K562 (cell line): Measurements from ENCODE around the gene ARHGAP18. TPM values are rescaled to one million over a fixed set of nuclear protein-coding genes. Genes with fewer than 3 reads are reported as not detected.

Experiments used
- ATAC-seq: fragments of 200-7000 bp; cut with Tn5 transposase; 3 replicates; pipeline ENCODE4 v1.9.1; 2020; ENCODE audit warnings: moderate library complexity
- BruUV-seq: library from RNA; stranded (reverse); fragments of 400-500 nt; replicated peaks from 2 replicates; lab custom pipeline; 2021; lab: Mats Ljungman, UMichigan
- CTCF ChIA-PET: fragments of 300-600 bp; formaldehyde crosslinking; extraction: SDS; loops from one replicate; lab custom pipeline; 2021; ENCODE audit warnings: low intra/inter-chr PET ratio; lab: Yijun Ruan, JAX
- POLR2A ChIA-PET: fragments of 300-600, 350-650 bp; sonication (Branson Sonifier 250); formaldehyde crosslinking; extraction: SDS; loops from one replicate; lab custom pipeline; 2021; ENCODE audit warnings: antibody characterized with exemption, inconsistent platforms; lab: Yijun Ruan, JAX
- DNase-seq, 4 experiments: peaks; one replicate each; pipeline versions ENCODE4 v3.0.0 to v3.0.0-alpha.2; 2011 to 2018; ENCODE audit warnings: low spot score in 3 of 4, mixed read lengths in 3 of 4; ENCODE audit errors: extremely low read depth in 1 of 4
- FAIRE-seq: peaks from 2 replicates; lab custom pipeline; 2011; peaks lifted over from hg19 to GRCh38; lab: Jason Lieb, UNC
- H2AFZ ChIP-seq: 2 replicates; pipeline ENCODE4 v1.6.0; 2011; ENCODE audit warnings: low read depth, low read length, control low read depth, inconsistent platforms
- H3K27ac ChIP-seq: fragments of 200-600 bp; 3 replicates; pipeline ENCODE4 v1.8.0; 2011; ENCODE audit warnings: low read depth, mild to moderate bottlenecking, control low read depth, inconsistent platforms, low read length, moderate library complexity, mixed read lengths; ENCODE audit errors: extremely low read depth
- H3K27me3 ChIP-seq, 2 experiments: fragments of 300-600 bp in 1 of 2; 2 replicates in 1 of 2; 3 replicates in 1 of 2; pipeline versions ENCODE4 v1.6.0 to v1.8.0; 2011; ENCODE audit warnings: inconsistent platforms in 2 of 2, low read length in 2 of 2, mild to moderate bottlenecking in 1 of 2, mixed read lengths in 1 of 2, moderate library complexity in 1 of 2; ENCODE audit not compliant: control insufficient read depth in 2 of 2, insufficient read depth in 2 of 2
- H3K36me3 ChIP-seq: fragments of 300-600 bp; 3 replicates; pipeline ENCODE4 v1.8.0; 2011; ENCODE audit warnings: mild to moderate bottlenecking, low read length, inconsistent platforms; ENCODE audit not compliant: control insufficient read depth, insufficient read depth
- H3K4me1 ChIP-seq, 2 experiments: fragments of 200-600 bp in 1 of 2; replicated peaks in 1 of 2; 2 replicates in 1 of 2; 3 replicates in 1 of 2; pipeline versions ENCODE4 v1.5.1 to v1.8.0; 2011; ENCODE audit warnings: inconsistent platforms in 2 of 2, low read length in 2 of 2, mild to moderate bottlenecking in 1 of 2, mixed read lengths in 1 of 2, moderate library complexity in 1 of 2; ENCODE audit not compliant: control insufficient read depth in 2 of 2, insufficient read depth in 2 of 2
- H3K4me2 ChIP-seq: 2 replicates; pipeline ENCODE4 v1.6.1; 2011; ENCODE audit warnings: low read length, control low read depth, inconsistent platforms, mixed read lengths; ENCODE audit not compliant: insufficient read depth
- H3K4me3 ChIP-seq: fragments of 200-600 bp; sonication (generic), shearing (Covaris generic); 2 replicates; pipeline ENCODE4 v1.5.1; 2016; ENCODE audit warnings: control low read depth, inconsistent platforms
- H3K79me2 ChIP-seq: fragments of 200-600 bp; 3 replicates; pipeline ENCODE4 v1.8.0; 2011; ENCODE audit warnings: low read length, inconsistent platforms; ENCODE audit not compliant: control insufficient read depth, insufficient read depth
- H3K9ac ChIP-seq, 2 experiments: 2 replicates each; pipeline versions ENCODE4 v1.6.0 to v1.6.1; 2011; ENCODE audit warnings: low read depth in 2 of 2, low read length in 2 of 2, control low read depth in 1 of 2, inconsistent platforms in 1 of 2, mild to moderate bottlenecking in 1 of 2, mixed read lengths in 1 of 2; ENCODE audit not compliant: insufficient read depth in 1 of 2
- H3K9me1 ChIP-seq: one replicate; pipeline ENCODE4 v1.6.0; 2011; ENCODE audit warnings: inconsistent platforms, mild to moderate bottlenecking, low read length, moderate library complexity; ENCODE audit not compliant: control insufficient read depth, insufficient read depth
- H3K9me3 ChIP-seq: replicated peaks from 2 replicates; pipeline ENCODE4 v1.5.1; 2011; ENCODE audit warnings: low read depth, low read length, inconsistent platforms; ENCODE audit not compliant: control insufficient read depth, insufficient read depth
- H4K20me1 ChIP-seq: replicated peaks from 2 replicates; pipeline ENCODE4 v1.6.1; 2011; ENCODE audit warnings: low read length, inconsistent platforms, mixed read lengths; ENCODE audit not compliant: control insufficient read depth, insufficient read depth
- COPS2 ChIP-seq: fragments of 450-650 bp; conservative IDR thresholded peaks from 2 replicates; pipeline ENCODE4 v1.6.1; 2016; ENCODE audit warnings: mild to moderate bottlenecking, moderate library complexity
- E2F4 ChIP-seq: sonication (generic); formaldehyde crosslinking; IDR thresholded peaks from 2 replicates; pipeline ENCODE4 v1.8.0; 2022; ENCODE audit warnings: mild to moderate bottlenecking, low read depth, missing genetic modification reagents
- EHMT2 ChIP-seq: fragments of 450-650 bp; IDR thresholded peaks from 2 replicates; pipeline ENCODE4 v1.6.1; 2018; ENCODE audit warnings: antibody characterized with exemption
- FOS ChIP-seq: IDR thresholded peaks from 3 replicates; pipeline ENCODE4 v1.6.1; 2011; ENCODE audit not compliant: insufficient read length; ENCODE audit errors: extremely low read depth
- HNRNPLL ChIP-seq: fragments of 200-400 bp; formaldehyde crosslinking; IDR thresholded peaks from 2 replicates; pipeline ENCODE4 v1.6.1; 2017; ENCODE audit warnings: low read length, low read depth, mild to moderate bottlenecking; ENCODE audit not compliant: poor library complexity, severe bottlenecking
- ILF3 ChIP-seq: fragments of 450-650 bp; IDR thresholded peaks from 2 replicates; pipeline ENCODE4 v1.6.1; 2018; ENCODE audit warnings: antibody characterized with exemption, mild to moderate bottlenecking, moderate library complexity, borderline replicate concordance
- NFATC3 ChIP-seq: fragments of 450-650 bp; IDR thresholded peaks from 2 replicates; pipeline ENCODE4 v1.6.1; 2017; ENCODE audit warnings: mild to moderate bottlenecking
- PTTG1 ChIP-seq: fragments of 450-650 bp; IDR thresholded peaks from 2 replicates; pipeline ENCODE4 v1.6.1; 2016; ENCODE audit warnings: low read depth, mild to moderate bottlenecking, missing genetic modification characterization, missing compliant biosample characterization
- RBFOX2 ChIP-seq: fragments of 200-400 bp; formaldehyde crosslinking; IDR thresholded peaks from 2 replicates; pipeline ENCODE4 v1.6.1; 2017; ENCODE audit warnings: low read depth, mild to moderate bottlenecking, low read length, moderate library complexity
- RFX1 ChIP-seq: fragments of 450-650 bp; IDR thresholded peaks from 2 replicates; pipeline ENCODE4 v1.6.1; 2016; ENCODE audit warnings: mild to moderate bottlenecking, moderate library complexity
- SAFB2 ChIP-seq: fragments of 200-400 bp; formaldehyde crosslinking; IDR thresholded peaks from 2 replicates; pipeline ENCODE4 v1.6.1; 2018; ENCODE audit warnings: borderline replicate concordance, low read length, low read depth, moderate library complexity; ENCODE audit not compliant: severe bottlenecking
- SMAD2 ChIP-seq: fragments of 150-350 bp; IDR thresholded peaks from 2 replicates; pipeline ENCODE4 v1.6.1; 2014; ENCODE audit warnings: low read depth, mild to moderate bottlenecking, low read length
- SRF ChIP-seq, 2 experiments: fragments of 250-450, 450-650 bp in 1 of 2; sonication (Bioruptor Pico) in 1 of 2; sonication (generic) in 1 of 2; formaldehyde crosslinking; IDR thresholded peaks; 2 replicates each; pipeline versions ENCODE4 v1.5.0 to v1.5.1; 2020 to 2022; ENCODE audit warnings: mild to moderate bottlenecking in 1 of 2, missing genetic modification reagents in 1 of 2
- TAF1 ChIP-seq: IDR thresholded peaks from 2 replicates; pipeline ENCODE4 v1.6.1; 2011; ENCODE audit warnings: mild to moderate bottlenecking, low read length, moderate library complexity; ENCODE audit not compliant: insufficient read depth, control insufficient read depth, severe bottlenecking; ENCODE audit errors: extremely low read depth
- TBP ChIP-seq: optimal IDR thresholded peaks from 2 replicates; pipeline ENCODE3; 2011; ENCODE audit warnings: low read depth, low read length, improper control_type of control experiment
- VEZF1 ChIP-seq: fragments of 200-800 bp; sonication (Bioruptor generic); IDR thresholded peaks from 2 replicates; pipeline ENCODE4 v1.6.1; 2017; ENCODE audit warnings: missing genetic modification characterization, missing compliant biosample characterization
- ZNF140 ChIP-seq: fragments of 250-450 bp; sonication (Bioruptor Pico); IDR thresholded peaks from 2 replicates; pipeline ENCODE4 v1.8.0; 2021; ENCODE audit warnings: moderate library complexity, mild to moderate bottlenecking, inconsistent platforms
- ZNF253 ChIP-seq: fragments of 250-450 bp; sonication (Bioruptor Pico); conservative IDR thresholded peaks from 2 replicates; pipeline ENCODE4 v1.6.1; 2021; ENCODE audit warnings: mild to moderate bottlenecking
- ZNF668 ChIP-seq: fragments of 250-450 bp; sonication (Bioruptor Pico); IDR thresholded peaks from 2 replicates; pipeline ENCODE4 v1.8.0; 2022; ENCODE audit warnings: mild to moderate bottlenecking, inconsistent platforms
- WGBS: fragments of 100-300 bp; shearing (Covaris generic); methylation state at CpG from one replicate; pipeline ENCODE4 v1.1.6; 2016; ENCODE audit warnings: low coverage, mixed read lengths; ENCODE audit not compliant: insufficient coverage; ENCODE audit errors: missing lambda C conversion rate; 5-methylcytosine and 5-hydroxymethylcytosine counted together
- in situ Hi-C: fragments of 300-500 bp; cut with MboI; formaldehyde crosslinking; loops from 4 replicates; pipeline ENCODE4 v1.15.0; 2018; ENCODE audit warnings: inconsistent platforms, mixed read lengths
- intact Hi-C: fragments of 100-400 bp; cut with micrococcal nuclease; formaldehyde crosslinking; loops from 2 replicates; pipeline ENCODE4 v1.14.2; 2022
- polyA plus RNA-seq, 8 experiments: library from polyadenylated mRNA; depleted of rRNA in 4 of 8; stranded (reverse) in 5 of 8; unstranded in 3 of 8; fragments of >200 nt; fragmentation: Nextera tagmentation in 2 of 8; fragmentation: Illumina TruSeq in 1 of 8; extraction: Ambion mirVana in 2 of 8; extraction: Trizol in 1 of 8; gene quantifications; 2 replicates each; pipeline versions ENCODE4 v1.2.1 to v1.2.3, GENCODE V29; 2011 to 2014; ENCODE audit warnings: inconsistent platforms in 1 of 8, missing spikeins in 1 of 8
- total RNA-seq, 7 experiments: library from RNA; depleted of rRNA in 6 of 7; stranded (reverse); fragments of >200 nt in 6 of 7; fragmentation: Illumina TruSeq in 2 of 7; extraction: Trizol in 2 of 7; gene quantifications; 2 replicates each; pipeline versions ENCODE4 v1.2.1 to v1.2.3, GENCODE V29; 2011 to 2021; ENCODE audit warnings: low replicate concordance in 1 of 7
- TF ChIP-seq, protein P1 (sequence below): fragments of 250-450 bp; sonication (Bioruptor Pico); IDR thresholded peaks from 2 replicates; pipeline ENCODE4 v1.4.0; 2020; ENCODE audit warnings: mild to moderate bottlenecking

Gene ARHGAP18
- total and polyA plus RNA-seq, 9 of the 15 experiments (the other 6 are each of a cell fraction or from before 2014, with no cell fraction given) = 13.3 to 29.7 (median 21.1) TPM

GRCh38 chr6:129719692-129720091 is 9.7 kb upstream of the ARHGAP18 start:
- H3K4me1 ChIP-seq = no peaks in the 10 kb centered on the region; a peak in 1 of 5 replicates
- H3K27ac ChIP-seq = no peak overlapping the region
- no TSS peak for BruUV-seq
- H3K36me3 ChIP-seq = no peaks in the 10 kb centered on the region
- intact Hi-C loops = no loop called here
- FAIRE-seq = no peak
- H3K9ac ChIP-seq = no peak overlapping the region
- ChIA-PET CTCF (no interaction called here), POLR2A (interaction anchor here (1.2 to 1.6 kb wide), 2 partner anchors 10 to 78 kb away, joined by 3 to 8 read pairs; partner anchors contain the start of gene ARHGAP18)
- H3K79me2 ChIP-seq = no peaks in the 10 kb centered on the region
- ATAC-seq = no peak
- no peak overlapping the region for H3K4me2 ChIP-seq
- 77% methylated on average over 2 of the region's 3 CpGs for WGBS
- H3K27me3 ChIP-seq = no peaks in the 10 kb centered on the region
- H3K9me1 ChIP-seq = no peaks in the 10 kb centered on the region
- no peak overlapping the region for H3K4me3 ChIP-seq
- no peak for DNase-seq
- 0 out of 2 replicates have a peak overlapping the region, but pooled peaks have one; percentile 30 for H2AFZ ChIP-seq
- TF ChIP-seq PTTG1 (tag) (no peak), COPS2 (no peak), ZNF668 (no peak), HNRNPLL (no peak), EHMT2 (no peak), VEZF1 (CRISPR knock-in tag) (no peak), E2F4 (CRISPR knock-in tag) (no peak), NFATC3 (no peak), TAF1 (no peak), RBFOX2 (no peak), TBP (no peak), ZNF253 (CRISPR knock-in tag) (no peak), FOS (no peak), SAFB2 (no peak), RFX1 (no peak), ILF3 (no peak), ZNF140 (no peak), SRF (CRISPR knock-in tag; IDR thresholded peaks at IDR 0.05) (no peak), SMAD2 (no peak)
- TF ChIP-seq, protein P1, sequence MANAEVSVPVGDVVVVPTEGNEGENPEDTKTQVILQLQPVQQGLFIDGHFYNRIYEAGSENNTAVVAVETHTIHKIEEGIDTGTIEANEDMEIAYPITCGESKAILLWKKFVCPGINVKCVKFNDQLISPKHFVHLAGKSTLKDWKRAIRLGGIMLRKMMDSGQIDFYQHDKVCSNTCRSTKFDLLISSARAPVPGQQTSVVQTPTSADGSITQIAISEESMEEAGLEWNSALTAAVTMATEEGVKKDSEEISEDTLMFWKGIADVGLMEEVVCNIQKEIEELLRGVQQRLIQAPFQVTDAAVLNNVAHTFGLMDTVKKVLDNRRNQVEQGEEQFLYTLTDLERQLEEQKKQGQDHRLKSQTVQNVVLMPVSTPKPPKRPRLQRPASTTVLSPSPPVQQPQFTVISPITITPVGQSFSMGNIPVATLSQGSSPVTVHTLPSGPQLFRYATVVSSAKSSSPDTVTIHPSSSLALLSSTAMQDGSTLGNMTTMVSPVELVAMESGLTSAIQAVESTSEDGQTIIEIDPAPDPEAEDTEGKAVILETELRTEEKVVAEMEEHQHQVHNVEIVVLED (CRISPR knock-in tag) = no peak
- no peaks in the 10 kb centered on the region for H4K20me1 ChIP-seq
- in situ Hi-C loops = no loop called here
- no peaks in the 10 kb centered on the region for H3K9me3 ChIP-seq
